ENCODE measurements around the gene CNGB1. TPM values are rescaled to one million over a fixed set of nuclear protein-coding genes. Genes with fewer than 3 reads are reported as not detected.

The CNGB1 gene
- polyA plus RNA-seq, 1 donor from 2014 or later: 20.7 TPM

DNA sequence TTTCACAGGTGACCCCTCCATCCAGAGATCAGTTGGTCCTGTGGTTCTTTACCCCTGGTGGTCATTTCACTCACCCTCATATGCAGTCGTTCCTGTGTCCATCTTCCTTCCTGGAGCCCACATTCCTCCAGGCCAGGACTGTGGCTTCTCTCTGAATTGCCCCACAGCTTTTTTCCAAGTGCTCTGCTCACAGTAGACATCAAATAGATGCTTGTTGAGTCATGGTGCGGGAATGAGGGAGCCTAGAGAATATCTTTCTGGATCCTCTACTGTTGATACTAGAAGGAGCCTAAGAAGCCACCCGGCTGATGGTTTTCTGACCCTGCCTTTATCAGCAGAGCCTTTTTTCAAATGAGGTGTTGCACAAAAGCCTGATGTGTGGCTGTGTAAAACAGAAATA lies 40.7 kb upstream of the CNGB1 start:
- no peaks in the 10 kb centered on the region for H3K27me3 ChIP-seq (ENCODE audit: insufficient read depth, low read depth, low read length)
- H3F3A ChIP-seq (ENCODE audit: insufficient read depth, low read length, poor library complexity, severe bottlenecking): no peaks in the 10 kb centered on the region
- no peaks in the 10 kb centered on the region for H3K9me2 ChIP-seq (ENCODE audit: insufficient read depth, low read length)
- peaks cover 3% of the 10 kb centered on the region for H3K36me3 ChIP-seq (ENCODE audit: insufficient read depth, low read length)
- TF ChIP-seq TAF1 (IDR thresholded peaks at IDR 0.05; ENCODE audit: low read depth) (no peak), POLR2AphosphoS5 (IDR thresholded peaks at IDR 0.05) (no peak), SMC3 (conservative IDR thresholded peaks at IDR 0.05; ENCODE audit: poor library complexity) (no peak), EP300 (conservative IDR thresholded peaks at IDR 0.05; ENCODE audit: poor library complexity, severe bottlenecking) (no peak), MXI1 (conservative IDR thresholded peaks at IDR 0.05; ENCODE audit: poor library complexity, severe bottlenecking) (no peak), EZH2 (IDR thresholded peaks at IDR 0.05; ENCODE audit: borderline replicate concordance, insufficient read depth, low read length, poor library complexity, severe bottlenecking) (no peak), RAD21 (conservative IDR thresholded peaks at IDR 0.05) (no peak)
- TF ChIP-seq, protein P1, sequence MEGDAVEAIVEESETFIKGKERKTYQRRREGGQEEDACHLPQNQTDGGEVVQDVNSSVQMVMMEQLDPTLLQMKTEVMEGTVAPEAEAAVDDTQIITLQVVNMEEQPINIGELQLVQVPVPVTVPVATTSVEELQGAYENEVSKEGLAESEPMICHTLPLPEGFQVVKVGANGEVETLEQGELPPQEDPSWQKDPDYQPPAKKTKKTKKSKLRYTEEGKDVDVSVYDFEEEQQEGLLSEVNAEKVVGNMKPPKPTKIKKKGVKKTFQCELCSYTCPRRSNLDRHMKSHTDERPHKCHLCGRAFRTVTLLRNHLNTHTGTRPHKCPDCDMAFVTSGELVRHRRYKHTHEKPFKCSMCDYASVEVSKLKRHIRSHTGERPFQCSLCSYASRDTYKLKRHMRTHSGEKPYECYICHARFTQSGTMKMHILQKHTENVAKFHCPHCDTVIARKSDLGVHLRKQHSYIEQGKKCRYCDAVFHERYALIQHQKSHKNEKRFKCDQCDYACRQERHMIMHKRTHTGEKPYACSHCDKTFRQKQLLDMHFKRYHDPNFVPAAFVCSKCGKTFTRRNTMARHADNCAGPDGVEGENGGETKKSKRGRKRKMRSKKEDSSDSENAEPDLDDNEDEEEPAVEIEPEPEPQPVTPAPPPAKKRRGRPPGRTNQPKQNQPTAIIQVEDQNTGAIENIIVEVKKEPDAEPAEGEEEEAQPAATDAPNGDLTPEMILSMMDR (IDR thresholded peaks at IDR 0.05; ENCODE audit: poor library complexity, severe bottlenecking): no peak
- TF ChIP-seq, protein P2, sequence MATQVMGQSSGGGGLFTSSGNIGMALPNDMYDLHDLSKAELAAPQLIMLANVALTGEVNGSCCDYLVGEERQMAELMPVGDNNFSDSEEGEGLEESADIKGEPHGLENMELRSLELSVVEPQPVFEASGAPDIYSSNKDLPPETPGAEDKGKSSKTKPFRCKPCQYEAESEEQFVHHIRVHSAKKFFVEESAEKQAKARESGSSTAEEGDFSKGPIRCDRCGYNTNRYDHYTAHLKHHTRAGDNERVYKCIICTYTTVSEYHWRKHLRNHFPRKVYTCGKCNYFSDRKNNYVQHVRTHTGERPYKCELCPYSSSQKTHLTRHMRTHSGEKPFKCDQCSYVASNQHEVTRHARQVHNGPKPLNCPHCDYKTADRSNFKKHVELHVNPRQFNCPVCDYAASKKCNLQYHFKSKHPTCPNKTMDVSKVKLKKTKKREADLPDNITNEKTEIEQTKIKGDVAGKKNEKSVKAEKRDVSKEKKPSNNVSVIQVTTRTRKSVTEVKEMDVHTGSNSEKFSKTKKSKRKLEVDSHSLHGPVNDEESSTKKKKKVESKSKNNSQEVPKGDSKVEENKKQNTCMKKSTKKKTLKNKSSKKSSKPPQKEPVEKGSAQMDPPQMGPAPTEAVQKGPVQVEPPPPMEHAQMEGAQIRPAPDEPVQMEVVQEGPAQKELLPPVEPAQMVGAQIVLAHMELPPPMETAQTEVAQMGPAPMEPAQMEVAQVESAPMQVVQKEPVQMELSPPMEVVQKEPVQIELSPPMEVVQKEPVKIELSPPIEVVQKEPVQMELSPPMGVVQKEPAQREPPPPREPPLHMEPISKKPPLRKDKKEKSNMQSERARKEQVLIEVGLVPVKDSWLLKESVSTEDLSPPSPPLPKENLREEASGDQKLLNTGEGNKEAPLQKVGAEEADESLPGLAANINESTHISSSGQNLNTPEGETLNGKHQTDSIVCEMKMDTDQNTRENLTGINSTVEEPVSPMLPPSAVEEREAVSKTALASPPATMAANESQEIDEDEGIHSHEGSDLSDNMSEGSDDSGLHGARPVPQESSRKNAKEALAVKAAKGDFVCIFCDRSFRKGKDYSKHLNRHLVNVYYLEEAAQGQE (IDR thresholded peaks at IDR 0.05; ENCODE audit: borderline replicate concordance): no peak
- H3K4me2 ChIP-seq (ENCODE audit: low read length): no peak overlapping the region
- H3K9me3 ChIP-seq (ENCODE audit: low read length): no peaks in the 10 kb centered on the region
- H3K9ac ChIP-seq (ENCODE audit: low read length): no peak overlapping the region
- H3K27ac ChIP-seq (ENCODE audit: low read length): no peak overlapping the region
- no peaks in the 10 kb centered on the region for H3K79me2 ChIP-seq (replicated peaks; ENCODE audit: insufficient read depth, low read length)
- no peak overlapping the region for H3K4me3 ChIP-seq (ENCODE audit: low read length)
- H2AFZ ChIP-seq (ENCODE audit: low read depth, low read length): no peak overlapping the region
- H4K20me1 ChIP-seq (ENCODE audit: insufficient read depth): no peaks in the 10 kb centered on the region

DNA sequence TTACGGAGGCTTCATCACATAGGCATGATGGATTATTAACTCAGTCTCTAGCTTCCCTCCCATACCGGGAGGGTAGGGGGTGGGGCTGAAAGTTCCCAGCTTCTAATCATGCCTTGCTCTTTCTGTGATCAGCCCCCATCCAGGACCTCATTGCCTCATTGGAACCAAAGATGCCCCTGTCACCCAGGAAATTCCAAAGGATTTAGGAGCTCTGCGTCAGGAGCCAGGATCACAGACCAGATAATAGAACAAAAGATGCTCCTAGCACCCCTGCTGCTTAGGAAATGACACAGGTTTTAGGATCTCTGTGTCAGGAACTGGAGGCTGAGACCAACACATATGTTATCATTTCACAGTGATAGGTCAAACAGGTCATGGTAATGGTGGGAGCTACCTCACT lies 40.0 kb upstream of the CNGB1 start:
- no peaks in the 10 kb centered on the region for H3K9me3 ChIP-seq (ENCODE audit: low read length)
- no peak overlapping the region for H3K4me2 ChIP-seq (ENCODE audit: low read length)
- no peak overlapping the region for H2AFZ ChIP-seq (ENCODE audit: low read depth, low read length)
- H3K27ac ChIP-seq (ENCODE audit: low read length): no peak overlapping the region
- no peak overlapping the region for H3K4me3 ChIP-seq (ENCODE audit: low read length)
- H3K9me2 ChIP-seq (ENCODE audit: insufficient read depth, low read length): no peaks in the 10 kb centered on the region
- no peaks in the 10 kb centered on the region for H3K27me3 ChIP-seq (ENCODE audit: insufficient read depth, low read depth, low read length)
- no peaks in the 10 kb centered on the region for H4K20me1 ChIP-seq (ENCODE audit: insufficient read depth)
- H3F3A ChIP-seq (ENCODE audit: insufficient read depth, low read length, poor library complexity, severe bottlenecking): no peaks in the 10 kb centered on the region
- no peak overlapping the region for H3K9ac ChIP-seq (ENCODE audit: low read length)
- H3K36me3 ChIP-seq (ENCODE audit: insufficient read depth, low read length): peaks cover 3% of the 10 kb centered on the region
- H3K79me2 ChIP-seq (replicated peaks; ENCODE audit: insufficient read depth, low read length): no peaks in the 10 kb centered on the region
- TF ChIP-seq SMC3 (conservative IDR thresholded peaks at IDR 0.05; ENCODE audit: poor library complexity) (no peak), TAF1 (IDR thresholded peaks at IDR 0.05; ENCODE audit: low read depth) (no peak), EP300 (conservative IDR thresholded peaks at IDR 0.05; ENCODE audit: poor library complexity, severe bottlenecking) (no peak), POLR2AphosphoS5 (IDR thresholded peaks at IDR 0.05) (no peak), MXI1 (conservative IDR thresholded peaks at IDR 0.05; ENCODE audit: poor library complexity, severe bottlenecking) (no peak), RAD21 (conservative IDR thresholded peaks at IDR 0.05) (no peak), EZH2 (IDR thresholded peaks at IDR 0.05; ENCODE audit: borderline replicate concordance, insufficient read depth, low read length, poor library complexity, severe bottlenecking) (no peak)
- TF ChIP-seq, protein P2 (IDR thresholded peaks at IDR 0.05; ENCODE audit: borderline replicate concordance): no peak
- TF ChIP-seq, protein P1 (IDR thresholded peaks at IDR 0.05; ENCODE audit: poor library complexity, severe bottlenecking): no peak

Measured in neural cell (in vitro differentiated cells).